GM10847 (cell line): Measurements from ENCODE around the gene REV3L.

Source experiments
- POLR2A ChIP-seq: IDR thresholded peaks from 2 replicates; pipeline ENCODE4 v1.6.1; 2011; ENCODE audit not compliant: insufficient read length; ENCODE audit errors: extremely low read depth

The REV3L gene

GRCh38 chr6:111418971-111419693 lies 63.9 kb downstream of the REV3L start:
- no peak for TF ChIP-seq POLR2A

GRCh38 chr6:111417946-111418345 lies 65.1 kb downstream of the REV3L start:
- no peak for TF ChIP-seq POLR2A

GRCh38 chr6:111417181-111417585 lies 65.8 kb downstream of the REV3L start:
- no peak for TF ChIP-seq POLR2A

- no peak for TF ChIP-seq POLR2A
Observed at GRCh38 chr6:111416529-111416928, 66.5 kb downstream of the REV3L start.

GRCh38 chr6:111414373-111414772 lies 68.6 kb downstream of the REV3L start:
- TF ChIP-seq POLR2A, result no peak

GRCh38 chr6:111411978-111412566 lies 70.9 kb downstream of the REV3L start:
- TF ChIP-seq POLR2A, result no peak

GRCh38 chr6:111411046-111411445 lies 72.0 kb downstream of the REV3L start:
- TF ChIP-seq POLR2A, result no peak

GRCh38 chr6:111410371-111410770 lies 72.6 kb downstream of the REV3L start:
- TF ChIP-seq POLR2A, result no peak

- TF ChIP-seq POLR2A, result no peak
Observed at GRCh38 chr6:111409430-111409829, 73.6 kb downstream of the REV3L start.

GRCh38 chr6:111407686-111408085 lies 75.3 kb downstream of the REV3L start:
- no peak for TF ChIP-seq POLR2A

GRCh38 chr6:111406200-111406721 lies 76.8 kb downstream of the REV3L start:
- no peak for TF ChIP-seq POLR2A

- no peak for TF ChIP-seq POLR2A
Observed at GRCh38 chr6:111403388-111403787, 79.6 kb downstream of the REV3L start.

- TF ChIP-seq POLR2A, result no peak
Observed at GRCh38 chr6:111399626-111400025, 83.4 kb downstream of the REV3L start.

GRCh38 chr6:111388681-111389080 lies 94.3 kb downstream of the REV3L start:
- no peak for TF ChIP-seq POLR2A

GRCh38 chr6:111382476-111383294 lies 100.3 kb downstream of the REV3L start:
- no peak for TF ChIP-seq POLR2A

- no peak for TF ChIP-seq POLR2A
Observed at GRCh38 chr6:111381728-111382127, 101.3 kb downstream of the REV3L start.
